ENCODE measurements around the gene RAB7B. TPM values are rescaled to one million over a fixed set of nuclear protein-coding genes. Genes with fewer than 3 reads are reported as not detected.

RAB7B gene
- total and polyA plus RNA-seq, 9 donors = 0.12 to 11.5 (median 3.6) TPM

- DNase-seq = no peak
- Histone ChIP-seq H3K27me3 (no peaks in the 10 kb centered on the region), H3K4me3 (no peak overlapping the region), H3K9me3 (no peaks in the 10 kb centered on the region), H3K4me1 (ENCODE audit: insufficient read depth) (no peaks in the 10 kb centered on the region), H3K27ac (no peak overlapping the region), H3K36me3 (no peaks in the 10 kb centered on the region)
- intact Hi-C loops (cut with DNase I) = no loop called here
- TF ChIP-seq CTCF (IDR thresholded peaks at IDR 0.05) = no peak
- TF ChIP-seq POLR2A (IDR thresholded peaks at IDR 0.05) = no peak
- no peak for TF ChIP-seq EP300 (IDR thresholded peaks at IDR 0.05)
Observed at GRCh38 chr1:206049293-206049692, 46.1 kb upstream of the RAB7B start.

- Histone ChIP-seq H3K36me3 (no peaks in the 10 kb centered on the region), H3K9me3 (no peaks in the 10 kb centered on the region), H3K4me3 (no peak overlapping the region), H3K27me3 (no peaks in the 10 kb centered on the region), H3K4me1 (ENCODE audit: insufficient read depth) (no peaks in the 10 kb centered on the region), H3K27ac (no peak overlapping the region)
- intact Hi-C loops (cut with DNase I) = no loop called here
- no peak for TF ChIP-seq POLR2A (IDR thresholded peaks at IDR 0.05)
- TF ChIP-seq EP300 (IDR thresholded peaks at IDR 0.05) = no peak
- TF ChIP-seq CTCF (IDR thresholded peaks at IDR 0.05) = no peak
- no peak for DNase-seq
- WGBS, 3 donors = 86 to 92% (median 88%) methylated on average over 6 of the region's 6 CpGs
Observed at GRCh38 chr1:206048582-206048981, 45.4 kb upstream of the RAB7B start.

- DNase-seq = no peak
- Histone ChIP-seq H3K4me1 (ENCODE audit: insufficient read depth) (no peaks in the 10 kb centered on the region), H3K27ac (no peak overlapping the region), H3K4me3 (no peak overlapping the region), H3K27me3 (no peaks in the 10 kb centered on the region), H3K36me3 (no peaks in the 10 kb centered on the region), H3K9me3 (no peaks in the 10 kb centered on the region)
- intact Hi-C loops (cut with DNase I) = no loop called here
- WGBS, 3 donors = 59 to 69% (median 67%) methylated on average over 4 of the region's 4 CpGs
- TF ChIP-seq POLR2A (IDR thresholded peaks at IDR 0.05) (no peak), CTCF (IDR thresholded peaks at IDR 0.05) (no peak), EP300 (IDR thresholded peaks at IDR 0.05) (no peak)
Observed at GRCh38 chr1:206047271-206047670, 44.1 kb upstream of the RAB7B start.

GRCh38 chr1:206041640-206042039 is 38.4 kb upstream of the RAB7B start:
- no peak overlapping the region for H3K27ac ChIP-seq
- no peak for TF ChIP-seq CTCF (IDR thresholded peaks at IDR 0.05)
- TF ChIP-seq EP300 (IDR thresholded peaks at IDR 0.05) = no peak
- no peak for TF ChIP-seq POLR2A (IDR thresholded peaks at IDR 0.05)
- no peaks in the 10 kb centered on the region for H3K9me3 ChIP-seq
- WGBS, 3 donors = 46 to 60% (median 47%) methylated on average over 7 of the region's 7 CpGs
- H3K4me3 ChIP-seq = no peak overlapping the region
- no peaks in the 10 kb centered on the region for H3K4me1 ChIP-seq (ENCODE audit: insufficient read depth)
- DNase-seq = no peak
- intact Hi-C loops (cut with DNase I) = no loop called here
- H3K36me3 ChIP-seq = no peaks in the 10 kb centered on the region
- H3K27me3 ChIP-seq = no peaks in the 10 kb centered on the region

GRCh38 chr1:206040328-206040727 is 37.1 kb upstream of the RAB7B start:
- 46 to 52% (median 49%) methylated on average over 5 of the region's 5 CpGs for WGBS, 3 donors
- H3K4me1 ChIP-seq (ENCODE audit: insufficient read depth) = no peaks in the 10 kb centered on the region
- H3K4me3 ChIP-seq = no peak overlapping the region
- H3K27ac ChIP-seq = no peak overlapping the region
- DNase-seq = no peak
- no peak for TF ChIP-seq EP300 (IDR thresholded peaks at IDR 0.05)
- no peak for TF ChIP-seq CTCF (IDR thresholded peaks at IDR 0.05)
- no peak for TF ChIP-seq POLR2A (IDR thresholded peaks at IDR 0.05)
- intact Hi-C loops (cut with DNase I) = no loop called here
- no peaks in the 10 kb centered on the region for H3K36me3 ChIP-seq
- no peaks in the 10 kb centered on the region for H3K9me3 ChIP-seq
- no peaks in the 10 kb centered on the region for H3K27me3 ChIP-seq

Data from ovary (tissue), 9 donors.